ENCODE results near the gene JARID2. TPM values are rescaled to one million over a fixed set of nuclear protein-coding genes. Genes with fewer than 3 reads are reported as not detected.

Gene JARID2
- total and polyA plus RNA-seq, 9 of the 15 experiments (the other 6 are each of a cell fraction or from before 2014, with no cell fraction given) = 5.0 to 29.0 (median 15.6) TPM

DNA sequence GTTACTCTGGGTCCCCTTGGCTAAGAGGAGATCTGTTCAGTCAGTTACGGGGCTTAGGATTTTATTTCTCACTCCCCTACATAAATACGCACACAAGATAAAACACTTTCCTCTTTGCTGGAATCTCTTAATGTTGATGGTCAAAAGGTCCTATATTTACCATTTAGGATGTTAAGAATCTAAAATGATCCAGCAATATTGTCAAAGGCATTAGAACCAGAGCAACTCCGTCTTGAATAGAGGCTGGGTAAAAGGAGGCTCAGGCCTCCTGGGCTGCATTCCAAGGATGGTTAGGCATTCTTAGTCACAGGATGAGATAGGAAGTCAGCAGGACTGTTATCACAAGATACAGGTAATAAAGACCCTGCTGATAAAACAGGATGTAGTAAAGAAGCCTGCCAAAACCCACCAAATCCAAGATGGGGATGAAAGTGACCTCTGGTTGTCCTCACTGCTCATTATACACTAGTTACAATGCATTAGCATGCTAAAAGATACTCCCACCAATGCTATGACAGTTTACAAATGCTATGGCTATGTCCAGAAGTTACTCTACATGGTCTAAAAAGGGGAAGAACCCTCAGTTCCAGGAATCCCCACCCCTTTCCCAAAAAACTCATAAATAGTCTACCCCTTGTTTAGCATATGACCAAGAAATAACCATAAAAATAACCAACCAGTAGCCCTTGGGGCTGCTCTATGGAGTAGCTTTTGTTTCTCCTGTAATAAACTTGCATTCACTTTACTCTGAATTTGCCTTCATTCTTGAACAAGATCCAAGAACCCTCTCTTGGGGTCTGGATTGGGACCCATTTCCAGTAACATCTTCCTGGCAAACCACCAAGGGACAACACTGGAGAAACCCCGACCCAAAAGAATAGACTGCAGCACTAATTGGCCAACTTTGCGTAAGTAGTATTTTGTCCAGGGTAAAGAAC, 309.5 kb downstream of the JARID2 start (continued):
- TF ChIP-seq, protein P1, sequence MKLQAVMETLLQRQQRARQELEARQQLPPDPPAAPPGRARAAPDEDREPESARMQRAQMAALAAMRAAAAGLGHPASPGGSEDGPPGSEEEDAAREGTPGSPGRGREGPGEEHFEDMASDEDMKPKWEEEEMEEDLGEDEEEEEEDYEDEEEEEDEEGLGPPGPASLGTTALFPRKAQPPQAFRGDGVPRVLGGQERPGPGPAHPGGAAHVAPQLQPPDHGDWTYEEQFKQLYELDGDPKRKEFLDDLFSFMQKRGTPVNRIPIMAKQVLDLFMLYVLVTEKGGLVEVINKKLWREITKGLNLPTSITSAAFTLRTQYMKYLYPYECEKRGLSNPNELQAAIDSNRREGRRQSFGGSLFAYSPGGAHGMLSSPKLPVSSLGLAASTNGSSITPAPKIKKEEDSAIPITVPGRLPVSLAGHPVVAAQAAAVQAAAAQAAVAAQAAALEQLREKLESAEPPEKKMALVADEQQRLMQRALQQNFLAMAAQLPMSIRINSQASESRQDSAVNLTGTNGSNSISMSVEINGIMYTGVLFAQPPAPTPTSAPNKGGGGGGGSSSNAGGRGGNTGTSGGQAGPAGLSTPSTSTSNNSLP (IDR thresholded peaks at IDR 0.05; ENCODE audit: borderline replicate concordance, low read depth, low read length) = peak; percentile 80; the same call in 1 of the 2 replicates
- TF ChIP-seq, protein P2, sequence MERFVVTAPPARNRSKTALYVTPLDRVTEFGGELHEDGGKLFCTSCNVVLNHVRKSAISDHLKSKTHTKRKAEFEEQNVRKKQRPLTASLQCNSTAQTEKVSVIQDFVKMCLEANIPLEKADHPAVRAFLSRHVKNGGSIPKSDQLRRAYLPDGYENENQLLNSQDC (CRISPR knock-in tag; IDR thresholded peaks at IDR 0.05) = peak; percentile 28; the same call in 1 of the 2 replicates
- TF ChIP-seq ZNF668 (CRISPR knock-in tag; IDR thresholded peaks at IDR 0.05) (peak; percentile 88), RAD21 (CRISPR knock-in tag; conservative IDR thresholded peaks at IDR 0.05 in 1 of 2, IDR thresholded peaks at IDR 0.05 in 1 of 2) (0 out of 4 replicates have a peak, but pooled peaks of 1 of the 2 experiments have one; percentile 6), HCFC1 (IDR thresholded peaks at IDR 0.05; ENCODE audit: low read depth, low read length) (0 out of 2 replicates have a peak, but pooled peaks have one; percentile 5), ESRRA (IDR thresholded peaks at IDR 0.05; ENCODE audit: borderline replicate concordance, low read depth) (peak; percentile 99), DMBX1 (CRISPR knock-in tag; IDR thresholded peaks at IDR 0.05; ENCODE audit: borderline replicate concordance) (peak; percentile 89)
- TF ChIP-seq, protein P3, sequence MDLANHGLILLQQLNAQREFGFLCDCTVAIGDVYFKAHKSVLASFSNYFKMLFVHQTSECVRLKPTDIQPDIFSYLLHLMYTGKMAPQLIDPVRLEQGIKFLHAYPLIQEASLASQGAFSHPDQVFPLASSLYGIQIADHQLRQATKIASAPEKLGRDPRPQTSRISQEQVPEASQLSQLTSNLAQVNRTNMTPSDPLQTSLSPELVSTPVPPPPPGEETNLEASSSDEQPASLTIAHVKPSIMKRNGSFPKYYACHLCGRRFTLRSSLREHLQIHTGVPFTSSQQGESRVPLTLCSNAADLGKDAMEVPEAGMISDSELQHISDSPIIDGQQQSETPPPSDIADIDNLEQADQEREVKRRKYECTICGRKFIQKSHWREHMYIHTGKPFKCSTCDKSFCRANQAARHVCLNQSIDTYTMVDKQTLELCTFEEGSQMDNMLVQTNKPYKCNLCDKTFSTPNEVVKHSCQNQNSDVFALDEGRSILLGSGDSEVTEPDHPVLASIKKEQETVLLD (IDR thresholded peaks at IDR 0.05) = no peak
- TF ChIP-seq, protein P4, sequence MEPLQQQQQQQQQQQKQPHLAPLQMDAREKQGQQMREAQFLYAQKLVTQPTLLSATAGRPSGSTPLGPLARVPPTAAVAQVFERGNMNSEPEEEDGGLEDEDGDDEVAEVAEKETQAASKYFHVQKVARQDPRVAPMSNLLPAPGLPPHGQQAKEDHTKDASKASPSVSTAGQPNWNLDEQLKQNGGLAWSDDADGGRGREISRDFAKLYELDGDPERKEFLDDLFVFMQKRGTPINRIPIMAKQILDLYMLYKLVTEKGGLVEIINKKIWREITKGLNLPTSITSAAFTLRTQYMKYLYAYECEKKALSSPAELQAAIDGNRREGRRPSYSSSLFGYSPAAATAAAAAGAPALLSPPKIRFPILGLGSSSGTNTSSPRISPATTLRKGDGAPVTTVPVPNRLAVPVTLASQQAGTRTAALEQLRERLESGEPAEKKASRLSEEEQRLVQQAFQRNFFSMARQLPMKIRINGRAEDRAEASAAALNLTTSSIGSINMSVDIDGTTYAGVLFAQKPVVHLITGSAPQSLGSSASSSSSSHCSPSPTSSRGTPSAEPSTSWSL (CRISPR knock-in tag; IDR thresholded peaks at IDR 0.05; ENCODE audit: borderline replicate concordance) = 0 out of 2 replicates have a peak, but pooled peaks have one; percentile 68
- TF ChIP-seq, protein P5, sequence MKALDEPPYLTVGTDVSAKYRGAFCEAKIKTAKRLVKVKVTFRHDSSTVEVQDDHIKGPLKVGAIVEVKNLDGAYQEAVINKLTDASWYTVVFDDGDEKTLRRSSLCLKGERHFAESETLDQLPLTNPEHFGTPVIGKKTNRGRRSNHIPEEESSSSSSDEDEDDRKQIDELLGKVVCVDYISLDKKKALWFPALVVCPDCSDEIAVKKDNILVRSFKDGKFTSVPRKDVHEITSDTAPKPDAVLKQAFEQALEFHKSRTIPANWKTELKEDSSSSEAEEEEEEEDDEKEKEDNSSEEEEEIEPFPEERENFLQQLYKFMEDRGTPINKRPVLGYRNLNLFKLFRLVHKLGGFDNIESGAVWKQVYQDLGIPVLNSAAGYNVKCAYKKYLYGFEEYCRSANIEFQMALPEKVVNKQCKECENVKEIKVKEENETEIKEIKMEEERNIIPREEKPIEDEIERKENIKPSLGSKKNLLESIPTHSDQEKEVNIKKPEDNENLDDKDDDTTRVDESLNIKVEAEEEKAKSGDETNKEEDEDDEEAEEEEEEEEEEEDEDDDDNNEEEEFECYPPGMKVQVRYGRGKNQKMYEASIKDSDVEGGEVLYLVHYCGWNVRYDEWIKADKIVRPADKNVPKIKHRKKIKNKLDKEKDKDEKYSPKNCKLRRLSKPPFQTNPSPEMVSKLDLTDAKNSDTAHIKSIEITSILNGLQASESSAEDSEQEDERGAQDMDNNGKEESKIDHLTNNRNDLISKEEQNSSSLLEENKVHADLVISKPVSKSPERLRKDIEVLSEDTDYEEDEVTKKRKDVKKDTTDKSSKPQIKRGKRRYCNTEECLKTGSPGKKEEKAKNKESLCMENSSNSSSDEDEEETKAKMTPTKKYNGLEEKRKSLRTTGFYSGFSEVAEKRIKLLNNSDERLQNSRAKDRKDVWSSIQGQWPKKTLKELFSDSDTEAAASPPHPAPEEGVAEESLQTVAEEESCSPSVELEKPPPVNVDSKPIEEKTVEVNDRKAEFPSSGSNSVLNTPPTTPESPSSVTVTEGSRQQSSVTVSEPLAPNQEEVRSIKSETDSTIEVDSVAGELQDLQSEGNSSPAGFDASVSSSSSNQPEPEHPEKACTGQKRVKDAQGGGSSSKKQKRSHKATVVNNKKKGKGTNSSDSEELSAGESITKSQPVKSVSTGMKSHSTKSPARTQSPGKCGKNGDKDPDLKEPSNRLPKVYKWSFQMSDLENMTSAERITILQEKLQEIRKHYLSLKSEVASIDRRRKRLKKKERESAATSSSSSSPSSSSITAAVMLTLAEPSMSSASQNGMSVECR (CRISPR knock-in tag; IDR thresholded peaks at IDR 0.05) = no peak
- TF ChIP-seq, protein P6, sequence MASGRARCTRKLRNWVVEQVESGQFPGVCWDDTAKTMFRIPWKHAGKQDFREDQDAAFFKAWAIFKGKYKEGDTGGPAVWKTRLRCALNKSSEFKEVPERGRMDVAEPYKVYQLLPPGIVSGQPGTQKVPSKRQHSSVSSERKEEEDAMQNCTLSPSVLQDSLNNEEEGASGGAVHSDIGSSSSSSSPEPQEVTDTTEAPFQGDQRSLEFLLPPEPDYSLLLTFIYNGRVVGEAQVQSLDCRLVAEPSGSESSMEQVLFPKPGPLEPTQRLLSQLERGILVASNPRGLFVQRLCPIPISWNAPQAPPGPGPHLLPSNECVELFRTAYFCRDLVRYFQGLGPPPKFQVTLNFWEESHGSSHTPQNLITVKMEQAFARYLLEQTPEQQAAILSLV (tag; IDR thresholded peaks at IDR 0.05) = peak; percentile 22; the same call in 1 of the 2 replicates
- TF ChIP-seq, protein P7, sequence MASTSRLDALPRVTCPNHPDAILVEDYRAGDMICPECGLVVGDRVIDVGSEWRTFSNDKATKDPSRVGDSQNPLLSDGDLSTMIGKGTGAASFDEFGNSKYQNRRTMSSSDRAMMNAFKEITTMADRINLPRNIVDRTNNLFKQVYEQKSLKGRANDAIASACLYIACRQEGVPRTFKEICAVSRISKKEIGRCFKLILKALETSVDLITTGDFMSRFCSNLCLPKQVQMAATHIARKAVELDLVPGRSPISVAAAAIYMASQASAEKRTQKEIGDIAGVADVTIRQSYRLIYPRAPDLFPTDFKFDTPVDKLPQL (IDR thresholded peaks at IDR 0.05; ENCODE audit: extremely low read depth, insufficient read length) = no peak

All from K562 (cell line).